Cardiac fibroblast (primary cell): ENCODE data around the gene NRCAM.

ENCODE experiments used
- DNase-seq, 2 donors: peaks; one replicate each; pipeline versions ENCODE4 v3.0.0 to v3.0.0-alpha.2; 2010; ENCODE audit warnings: low read depth in 2 of 2
- H3K4me3 ChIP-seq, 2 donors: replicated peaks in 1 of 2; 1 replicate in 1 of 2; 2 replicates in 1 of 2; pipeline ENCODE4 v1.5.1; 2011; ENCODE audit warnings: low read depth in 2 of 2, low read length in 2 of 2, mild to moderate bottlenecking in 2 of 2, moderate library complexity in 1 of 2
- CTCF ChIP-seq: IDR thresholded peaks from one replicate; pipeline ENCODE4 v1.5.1; 2011; ENCODE audit warnings: low read depth, mild to moderate bottlenecking, low read length, inconsistent platforms

NRCAM gene

GRCh38 chr7:108413337-108413736 lies 42.9 kb downstream of the NRCAM start:
- DNase-seq: no peak
- H3K4me3 ChIP-seq: no peak overlapping the region
- TF ChIP-seq CTCF: no peak

- H3K4me3 ChIP-seq: no peak overlapping the region
- DNase-seq: no peak
- TF ChIP-seq CTCF: no peak
Measured at GRCh38 chr7:108409146-108409545, 47.1 kb downstream of the NRCAM start.

GRCh38 chr7:108408296-108408991 lies 47.8 kb downstream of the NRCAM start:
- DNase-seq: no peak
- no peak overlapping the region for H3K4me3 ChIP-seq
- no peak for TF ChIP-seq CTCF

- TF ChIP-seq CTCF: no peak
- DNase-seq: no peak
Measured at GRCh38 chr7:108407676-108408075, 48.6 kb downstream of the NRCAM start.

GRCh38 chr7:108406222-108406890 lies 49.9 kb downstream of the NRCAM start:
- TF ChIP-seq CTCF: no peak
- no peak overlapping the region for H3K4me3 ChIP-seq
- peak; percentile 86 to 91 for DNase-seq

More at GRCh38 chr7:108407676-108408075, 48.6 kb downstream of the NRCAM start:
- no peak overlapping the region for H3K4me3 ChIP-seq

GRCh38 chr7:108404509-108405420 lies 51.5 kb downstream of the NRCAM start:
- TF ChIP-seq CTCF: no peak
- H3K4me3 ChIP-seq: no peak overlapping the region
- no peak for DNase-seq
